Measurements from ENCODE around the gene DDX49.
"Not testable (repeated sequence)": the region's sequence is repeated elsewhere in the genome, so short reads cannot be mapped to it uniquely, and the experiment has no call there.

Gene DDX49

DNA sequence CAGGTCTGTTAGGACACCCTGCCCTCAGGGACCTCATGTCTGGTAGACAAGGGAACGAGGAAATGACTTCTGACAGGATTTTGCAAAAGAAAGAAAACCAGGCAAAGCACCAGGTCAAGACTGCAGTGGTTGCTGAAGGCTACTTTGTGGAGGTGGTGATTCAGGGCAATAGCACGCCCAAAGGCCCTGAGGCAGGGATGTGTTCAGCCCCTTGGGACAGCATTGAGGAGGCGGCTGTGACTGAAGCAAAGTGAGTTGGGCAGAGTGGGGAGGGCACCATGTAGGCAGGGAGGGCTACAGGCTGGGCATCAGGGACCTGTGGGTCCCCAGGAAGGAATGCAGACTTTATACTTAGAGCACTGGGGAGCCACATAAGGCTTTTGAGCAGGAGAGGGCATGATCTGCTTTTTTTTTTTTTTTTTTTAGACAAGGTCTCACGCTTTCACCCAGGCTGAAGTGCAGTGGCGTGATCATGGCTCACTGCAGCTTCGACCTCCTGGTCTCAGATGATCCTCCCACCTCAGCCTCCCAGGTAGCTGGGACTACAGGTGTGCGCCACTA, 32.3 kb downstream of the DDX49 start:
- no peaks in the 10 kb centered on the region for H3K4me1 Mint-ChIP-seq (ENCODE audit: low read depth)
- H3K4me3 Mint-ChIP-seq: no peak overlapping the region
- H3K27me3 Mint-ChIP-seq: no peaks in the 10 kb centered on the region
- H3K27ac Mint-ChIP-seq: no peak overlapping the region
- peaks cover 16% of the 10 kb centered on the region for H3K9me3 Mint-ChIP-seq
- no peaks in the 10 kb centered on the region for H3K36me3 Mint-ChIP-seq (ENCODE audit: low read depth)
- intact Hi-C loops (cut with micrococcal nuclease): no loop called here

DNA sequence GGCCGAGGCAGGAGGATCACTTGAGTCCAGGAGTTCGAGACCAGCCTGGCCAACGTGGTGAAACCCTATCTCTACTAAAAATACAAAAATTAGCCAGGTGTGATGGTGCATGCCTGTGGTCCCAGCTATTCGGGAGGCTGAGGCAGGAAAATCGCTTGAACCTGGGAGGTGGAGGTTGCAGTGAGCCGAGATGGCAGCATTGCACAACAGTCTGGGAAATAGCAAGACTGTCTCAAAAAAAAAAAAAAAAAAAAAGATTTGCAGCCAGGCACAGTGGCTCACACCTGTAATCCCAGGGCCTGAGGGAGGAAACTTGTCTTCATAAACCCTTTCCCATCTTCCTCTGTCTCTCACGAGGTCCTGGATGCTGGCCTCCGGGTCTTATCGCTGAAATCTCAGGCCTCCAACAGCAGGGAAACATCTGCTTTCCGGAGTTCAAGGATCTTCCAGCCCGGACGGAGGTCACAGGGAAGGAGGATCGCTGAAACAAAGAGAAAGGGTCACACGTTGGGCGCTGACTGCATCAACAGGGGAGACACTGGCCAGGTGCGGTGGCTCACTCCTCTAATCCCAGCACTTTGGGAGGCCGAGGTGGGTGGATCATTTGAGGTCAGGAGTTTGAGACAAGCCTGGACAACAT, 33.0 kb downstream of the DDX49 start:
- H3K27ac Mint-ChIP-seq; H3K4me1 Mint-ChIP-seq (ENCODE audit: low read depth); H3K36me3 Mint-ChIP-seq (ENCODE audit: low read depth); intact Hi-C loops (cut with micrococcal nuclease); H3K4me3 Mint-ChIP-seq; H3K27me3 Mint-ChIP-seq: not testable (repeated sequence)
- peaks cover 16% of the 10 kb centered on the region for H3K9me3 Mint-ChIP-seq

DNA sequence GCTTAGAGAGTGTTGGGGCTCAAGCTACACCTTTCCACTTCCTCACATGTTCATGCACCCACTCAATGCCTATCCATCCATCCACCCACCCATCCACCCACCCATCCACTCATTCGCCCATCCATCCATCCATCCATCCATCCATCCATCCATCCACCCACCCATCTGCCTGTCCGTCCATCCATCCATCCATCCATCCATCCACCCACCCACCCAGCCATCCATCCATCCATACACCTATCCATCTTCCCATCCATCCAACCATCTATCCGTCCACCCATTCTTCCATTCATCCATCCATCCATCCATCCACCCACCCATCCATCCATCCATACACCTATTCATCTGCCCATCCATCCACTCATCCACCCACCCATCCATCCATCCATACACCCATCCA, 34.6 kb downstream of the DDX49 start:
- no peaks in the 10 kb centered on the region for H3K27me3 Mint-ChIP-seq
- peaks cover 16% of the 10 kb centered on the region for H3K9me3 Mint-ChIP-seq
- H3K4me1 Mint-ChIP-seq (ENCODE audit: low read depth): no peaks in the 10 kb centered on the region
- H3K27ac Mint-ChIP-seq: no peak overlapping the region
- intact Hi-C loops (cut with micrococcal nuclease): no loop called here
- H3K4me3 Mint-ChIP-seq: no peak overlapping the region
- no peaks in the 10 kb centered on the region for H3K36me3 Mint-ChIP-seq (ENCODE audit: low read depth)

DNA sequence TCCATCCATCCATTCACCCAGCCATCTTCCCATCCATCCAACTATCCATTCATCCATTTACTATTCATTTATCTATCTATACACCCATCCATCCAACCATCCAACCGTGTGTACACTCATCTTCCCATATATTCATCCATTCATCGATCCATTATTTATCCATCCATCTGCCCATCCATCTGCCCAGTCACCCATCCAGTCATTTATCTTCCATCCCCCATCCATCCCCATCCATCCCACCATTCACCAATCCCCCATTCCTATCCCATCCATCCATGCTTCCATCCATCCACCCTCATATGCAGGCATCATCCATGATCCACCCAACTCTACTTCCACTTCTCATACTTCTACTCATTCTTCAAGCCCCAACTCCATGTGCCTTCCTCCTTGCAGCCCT, 35.5 kb downstream of the DDX49 start:
- no peaks in the 10 kb centered on the region for H3K27me3 Mint-ChIP-seq
- H3K9me3 Mint-ChIP-seq: peaks cover 16% of the 10 kb centered on the region
- no peak overlapping the region for H3K27ac Mint-ChIP-seq
- no peaks in the 10 kb centered on the region for H3K36me3 Mint-ChIP-seq (ENCODE audit: low read depth)
- intact Hi-C loops (cut with micrococcal nuclease): no loop called here
- no peaks in the 10 kb centered on the region for H3K4me1 Mint-ChIP-seq (ENCODE audit: low read depth)
- no peak overlapping the region for H3K4me3 Mint-ChIP-seq

- H3K9me3 Mint-ChIP-seq: peaks cover under 1% of the 10 kb centered on the region
- H3K36me3 Mint-ChIP-seq (ENCODE audit: low read depth): no peaks in the 10 kb centered on the region
- H3K27me3 Mint-ChIP-seq: peaks cover 16% of the 10 kb centered on the region
- intact Hi-C loops (cut with micrococcal nuclease): no loop called here
- no peak overlapping the region for H3K4me3 Mint-ChIP-seq
- H3K27ac Mint-ChIP-seq: no peak overlapping the region
- H3K4me1 Mint-ChIP-seq (ENCODE audit: low read depth): peaks cover 12% of the 10 kb centered on the region
These were observed 40.9 kb downstream of the DDX49 start for GRCh38 chr19:18960370-18960769.

DNA sequence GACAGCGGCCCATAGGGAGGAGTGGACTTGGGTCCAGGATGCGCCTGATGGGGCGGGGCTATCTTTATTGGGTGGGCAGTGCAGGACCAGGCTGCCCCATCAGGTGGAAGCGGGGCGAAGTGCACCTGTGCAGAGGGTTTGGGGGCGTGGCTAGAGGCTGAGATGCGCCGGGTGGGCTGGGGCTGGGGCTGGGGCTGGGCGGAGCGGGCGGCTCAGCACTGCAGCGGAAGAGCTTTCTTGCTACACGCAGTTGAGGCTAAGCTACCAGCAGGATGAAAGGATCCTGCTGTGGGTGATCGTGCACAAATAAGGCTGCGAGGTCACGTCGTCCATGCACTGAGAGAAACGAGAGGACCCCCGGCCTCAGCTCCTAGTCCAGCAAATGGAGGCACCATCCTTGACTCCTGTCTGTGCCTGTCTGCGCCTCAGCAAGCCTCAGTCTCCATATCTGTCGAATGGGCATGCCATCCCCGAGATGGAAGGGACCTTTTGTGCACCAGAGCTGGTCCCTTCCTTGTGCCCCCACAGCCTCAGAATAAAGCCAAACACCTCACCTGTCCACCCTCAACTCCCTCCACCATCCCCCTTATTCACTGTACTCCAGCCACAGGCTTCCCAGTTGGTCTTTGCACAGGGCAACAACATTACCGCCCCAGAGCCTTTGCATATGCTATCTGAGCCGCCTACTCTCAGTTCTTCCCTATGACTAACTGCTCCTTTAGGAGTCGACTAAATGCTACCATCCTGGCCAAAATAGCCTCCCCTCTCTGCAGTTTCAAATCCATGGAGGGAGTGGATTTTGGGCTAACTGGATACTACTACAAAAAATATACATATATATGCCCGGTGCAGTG, 42.5 kb downstream of the DDX49 start:
- H3K36me3 Mint-ChIP-seq (ENCODE audit: low read depth): no peaks in the 10 kb centered on the region
- H3K27me3 Mint-ChIP-seq: peaks cover 16% of the 10 kb centered on the region
- H3K9me3 Mint-ChIP-seq: no peaks in the 10 kb centered on the region
- peak overlapping the region; percentile 48 for H3K27ac Mint-ChIP-seq
- H3K4me1 Mint-ChIP-seq (ENCODE audit: low read depth): peaks cover 23% of the 10 kb centered on the region
- H3K4me3 Mint-ChIP-seq: no peak overlapping the region
- intact Hi-C loops (cut with micrococcal nuclease): no loop called here

GRCh38 chr19:18964121-18964520, 44.6 kb downstream of the DDX49 start:
- Mint-ChIP-seq H3K36me3 (ENCODE audit: low read depth) (no peaks in the 10 kb centered on the region), H3K27ac (no peak overlapping the region), H3K27me3 (peaks cover 16% of the 10 kb centered on the region), H3K4me3 (no peak overlapping the region), H3K9me3 (no peaks in the 10 kb centered on the region), H3K4me1 (ENCODE audit: low read depth) (peaks cover 41% of the 10 kb centered on the region)
- intact Hi-C loops (cut with micrococcal nuclease): no loop called here

GRCh38 chr19:18966307-18966706, 46.8 kb downstream of the DDX49 start:
- Mint-ChIP-seq H3K27ac (peak overlapping the region; percentile 96), H3K27me3 (peaks cover 10% of the 10 kb centered on the region), H3K36me3 (ENCODE audit: low read depth) (no peaks in the 10 kb centered on the region), H3K4me3 (peak overlapping the region; percentile 32), H3K4me1 (ENCODE audit: low read depth) (peaks cover 54% of the 10 kb centered on the region), H3K9me3 (no peaks in the 10 kb centered on the region)
- intact Hi-C loops (cut with micrococcal nuclease): loop anchor here (2.0 kb wide), 1 partner anchor 26 kb away; the partner anchor contains the start of gene HOMER3

GRCh38 chr19:18967358-18968146, 48.0 kb downstream of the DDX49 start:
- H3K27ac Mint-ChIP-seq: peak overlapping the region; percentile 96
- intact Hi-C loops (cut with micrococcal nuclease): loop anchor here (1.0 to 2.0 kb wide), 2 partner anchors 27 to 48 kb away; partner anchors contain the start of genes COPE, DDX49 and HOMER3
- no peaks in the 10 kb centered on the region for H3K9me3 Mint-ChIP-seq
- no peaks in the 10 kb centered on the region for H3K36me3 Mint-ChIP-seq (ENCODE audit: low read depth)
- H3K4me3 Mint-ChIP-seq: peak overlapping the region; percentile 42
- H3K27me3 Mint-ChIP-seq: no peaks in the 10 kb centered on the region
- H3K4me1 Mint-ChIP-seq (ENCODE audit: low read depth): peaks cover 53% of the 10 kb centered on the region

GRCh38 chr19:18969931-18970659, 50.6 kb downstream of the DDX49 start:
- intact Hi-C loops (cut with micrococcal nuclease): no loop called here
- no peaks in the 10 kb centered on the region for H3K27me3 Mint-ChIP-seq
- no peaks in the 10 kb centered on the region for H3K36me3 Mint-ChIP-seq (ENCODE audit: low read depth)
- H3K9me3 Mint-ChIP-seq: no peaks in the 10 kb centered on the region
- peak overlapping the region; percentile 78 for H3K27ac Mint-ChIP-seq
- H3K4me1 Mint-ChIP-seq (ENCODE audit: low read depth): peaks cover 61% of the 10 kb centered on the region
- no peak overlapping the region for H3K4me3 Mint-ChIP-seq

GRCh38 chr19:18972301-18972811, 52.8 kb downstream of the DDX49 start:
- H3K36me3 Mint-ChIP-seq (ENCODE audit: low read depth): no peaks in the 10 kb centered on the region
- peaks cover 52% of the 10 kb centered on the region for H3K4me1 Mint-ChIP-seq (ENCODE audit: low read depth)
- H3K4me3 Mint-ChIP-seq: peak overlapping the region; percentile 26
- H3K27ac Mint-ChIP-seq: peak overlapping the region; percentile 72
- H3K9me3 Mint-ChIP-seq: no peaks in the 10 kb centered on the region
- no peaks in the 10 kb centered on the region for H3K27me3 Mint-ChIP-seq
- intact Hi-C loops (cut with micrococcal nuclease): no loop called here

- H3K4me1 Mint-ChIP-seq (ENCODE audit: low read depth): peaks cover 49% of the 10 kb centered on the region
- no peaks in the 10 kb centered on the region for H3K27me3 Mint-ChIP-seq
- H3K27ac Mint-ChIP-seq: peak overlapping the region; percentile 72
- H3K36me3 Mint-ChIP-seq (ENCODE audit: low read depth): no peaks in the 10 kb centered on the region
- H3K9me3 Mint-ChIP-seq: no peaks in the 10 kb centered on the region
- no peak overlapping the region for H3K4me3 Mint-ChIP-seq
- intact Hi-C loops (cut with micrococcal nuclease): no loop called here
These were observed 53.3 kb downstream of the DDX49 start for GRCh38 chr19:18972851-18973250.

GRCh38 chr19:18975011-18975410, 55.5 kb downstream of the DDX49 start:
- Mint-ChIP-seq H3K4me3 (no peak overlapping the region), H3K4me1 (ENCODE audit: low read depth) (peaks cover 41% of the 10 kb centered on the region), H3K9me3 (no peaks in the 10 kb centered on the region), H3K36me3 (ENCODE audit: low read depth) (no peaks in the 10 kb centered on the region), H3K27ac (no peak overlapping the region), H3K27me3 (no peaks in the 10 kb centered on the region)
- intact Hi-C loops (cut with micrococcal nuclease): no loop called here
